Prostate gland (tissue), 2 donors: ENCODE results near the gene SVEP1.

Experiments used
- CTCF ChIP-seq, 4 experiments: fragments of 200-600 bp in 2 of 4; fragments of 450-650 bp in 2 of 4; sonication (generic) in 2 of 4; IDR thresholded peaks; 1 replicate in 3 of 4; 2 replicates in 1 of 4; pipeline ENCODE4 v1.5.1; 2016 to 2019; ENCODE audit warnings: antibody characterized with exemption in 4 of 4, mild to moderate bottlenecking in 2 of 4, moderate library complexity in 2 of 4
- POLR2AphosphoS5 ChIP-seq: sonication (generic); formaldehyde crosslinking; IDR thresholded peaks from one replicate; pipeline ENCODE4 v1.6.1; 2017; ENCODE audit warnings: antibody characterized with exemption

GRCh38 chr9:110382731-110383130, 196.8 kb downstream of the SVEP1 start:
- TF ChIP-seq CTCF (IDR thresholded peaks at IDR 0.05) (no peak), POLR2AphosphoS5 (no peak)
